Measurements from ENCODE around the gene DUSP15. TPM values are rescaled to one million over a fixed set of nuclear protein-coding genes. Genes with fewer than 3 reads are reported as not detected.

The DUSP15 gene
- total and polyA plus RNA-seq, 9 of the 15 experiments (the other 6 are each of a cell fraction or from before 2014, with no cell fraction given), result 0.34 TPM; not detected in 8

GRCh38 chr20:31848088-31848999 lies 22.0 kb downstream of the DUSP15 start (continued):
- TF ChIP-seq ATF3 (IDR thresholded peaks at IDR 0.05), result peak; percentile 37; the same call in 1 of the 2 replicates
- TF ChIP-seq ATF3 (CRISPR knock-in tag; conservative IDR thresholded peaks at IDR 0.05), result no peak
- TF ChIP-seq MECOM (CRISPR knock-in tag; IDR thresholded peaks at IDR 0.05), result no peak

DNA sequence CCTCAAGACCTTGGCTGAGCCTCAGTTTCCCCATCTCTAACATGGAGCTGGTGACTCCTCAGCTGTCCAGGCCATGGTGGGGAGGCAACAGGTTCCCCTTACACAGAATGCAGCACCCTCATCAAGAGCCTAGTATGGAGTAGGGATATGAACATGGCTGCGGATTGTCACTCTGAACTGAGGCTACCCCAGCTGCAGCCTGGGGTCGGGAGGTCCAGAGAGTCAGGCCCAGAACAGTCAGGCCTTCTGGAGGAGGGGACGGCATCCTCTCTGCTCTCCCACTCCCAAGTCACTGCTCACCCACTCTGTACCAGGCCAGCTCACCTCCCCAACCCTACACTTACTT lies 23.6 kb downstream of the DUSP15 start:
- H2AFZ ChIP-seq (ENCODE audit: low read depth, low read length), result no peak overlapping the region
- H3K27me3 ChIP-seq (ENCODE audit: control insufficient read depth in 2 of 2, insufficient read depth in 2 of 2, low read length in 2 of 2), result peaks cover 10 to 44% of the 10 kb centered on the region in 2 experiments; a peak in 4 of 5 replicates
- POLR2A ChIA-PET, result interaction anchor here (0.6 to 1.0 kb wide), 5 partner anchors 8 to 136 kb away, joined by 3 read pairs; no protein-coding TSS in a partner anchor
- intact Hi-C loops (cut with micrococcal nuclease), result loop anchor here (1.0 kb wide), 1 partner anchor 24 kb away; no protein-coding TSS in a partner anchor
- FAIRE-seq, result no peak
- peaks cover 0 to 48% of the 10 kb centered on the region in 2 experiments; a peak in 3 of 5 replicates for H3K4me1 ChIP-seq (replicated peaks in 1 of 2; ENCODE audit: control insufficient read depth in 2 of 2, insufficient read depth in 2 of 2, low read length in 2 of 2)
- DNase-seq (ENCODE audit: extremely low read depth in 1 of 4, low spot score in 3 of 4), result no peak
- 33% methylated on average over 3 of the region's 3 CpGs for WGBS (ENCODE audit: insufficient coverage, low coverage, missing lambda C conversion rate)
- no peaks in the 10 kb centered on the region for H3K9me3 ChIP-seq (replicated peaks; ENCODE audit: control insufficient read depth, insufficient read depth, low read depth, low read length)
- BruUV-seq (replicated peaks), result no TSS peak
- CTCF ChIA-PET (ENCODE audit: low intra/inter-chr PET ratio), result interaction anchor here (1.0 to 2.6 kb wide), 5 partner anchors 9 to 185 kb away, joined by 3 to 18 read pairs (median 6); no protein-coding TSS in a partner anchor
- no peak; the same call in 2 of the 3 replicates for ATAC-seq
- in situ Hi-C loops (cut with MboI), result loop anchor here (25.0 kb wide), 1 partner anchor 816 kb away; the partner anchor contains the start of gene C20orf203
- H3K9me1 ChIP-seq (ENCODE audit: control insufficient read depth, insufficient read depth, low read length), result no peaks in the 10 kb centered on the region
- no peaks in the 10 kb centered on the region for H3K36me3 ChIP-seq (ENCODE audit: control insufficient read depth, insufficient read depth, low read length)
- H3K27ac ChIP-seq (ENCODE audit: extremely low read depth, low read depth, low read length), result no peak overlapping the region
- H3K9ac ChIP-seq (ENCODE audit: insufficient read depth in 1 of 2, low read depth in 2 of 2, low read length in 2 of 2), result no peak overlapping the region
- no peak overlapping the region for H3K4me2 ChIP-seq (ENCODE audit: insufficient read depth, low read length)
- peaks cover 15% of the 10 kb centered on the region for H4K20me1 ChIP-seq (replicated peaks; ENCODE audit: control insufficient read depth, insufficient read depth, low read length)
- H3K4me3 ChIP-seq, result no peak overlapping the region
- H3K79me2 ChIP-seq (ENCODE audit: control insufficient read depth, insufficient read depth, low read length), result no peaks in the 10 kb centered on the region
- TF ChIP-seq BCOR (IDR thresholded peaks at IDR 0.05), result 0 out of 2 replicates have a peak, but pooled peaks have one; percentile 8
- no peak for TF ChIP-seq POLR3G (IDR thresholded peaks at IDR 0.05; ENCODE audit: extremely low read depth, insufficient read length, insufficient replicate concordance)
- TF ChIP-seq PHB2 (IDR thresholded peaks at IDR 0.05; ENCODE audit: low read depth), result no peak
- TF ChIP-seq FOXK1 (CRISPR knock-in tag; IDR thresholded peaks at IDR 0.05; ENCODE audit: borderline replicate concordance), result no peak
- peak; percentile 37; the same call in 1 of the 2 replicates for TF ChIP-seq TFAP4 (CRISPR knock-in tag; IDR thresholded peaks at IDR 0.05; ENCODE audit: borderline replicate concordance)
- TF ChIP-seq MAZ (CRISPR knock-in tag; conservative IDR thresholded peaks at IDR 0.05 in 1 of 2, IDR thresholded peaks at IDR 0.05 in 1 of 2), result peak in 1 of 2 experiments; percentile 27; a peak in 1 of 4 replicates
- no peak for TF ChIP-seq KAT2B (IDR thresholded peaks at IDR 0.05; ENCODE audit: low read depth, low read length)
- TF ChIP-seq, protein P1, sequence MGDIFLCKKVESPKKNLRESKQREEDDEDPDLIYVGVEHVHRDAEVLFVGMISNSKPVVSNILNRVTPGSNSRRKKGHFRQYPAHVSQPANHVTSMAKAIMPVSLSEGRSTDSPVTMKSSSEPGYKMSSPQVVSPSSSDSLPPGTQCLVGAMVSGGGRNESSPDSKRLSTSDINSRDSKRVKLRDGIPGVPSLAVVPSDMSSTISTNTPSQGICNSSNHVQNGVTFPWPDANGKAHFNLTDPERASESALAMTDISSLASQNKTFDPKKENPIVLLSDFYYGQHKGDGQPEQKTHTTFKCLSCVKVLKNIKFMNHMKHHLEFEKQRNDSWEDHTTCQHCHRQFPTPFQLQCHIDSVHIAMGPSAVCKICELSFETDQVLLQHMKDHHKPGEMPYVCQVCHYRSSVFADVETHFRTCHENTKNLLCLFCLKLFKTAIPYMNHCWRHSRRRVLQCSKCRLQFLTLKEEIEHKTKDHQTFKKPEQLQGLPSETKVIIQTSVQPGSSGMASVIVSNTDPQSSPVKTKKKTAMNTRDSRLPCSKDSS (IDR thresholded peaks at IDR 0.05; ENCODE audit: low read depth, partially characterized antibody), result no peak
- no peak for TF ChIP-seq GATA2 (CRISPR knock-in tag; IDR thresholded peaks at IDR 0.05)
- no peak for TF ChIP-seq MED1 (CRISPR knock-in tag; IDR thresholded peaks at IDR 0.05; ENCODE audit: borderline replicate concordance)
- no peak for TF ChIP-seq ZKSCAN8 (CRISPR knock-in tag; IDR thresholded peaks at IDR 0.05)
- TF ChIP-seq IRF2 (CRISPR knock-in tag; IDR thresholded peaks at IDR 0.05), result no peak
- no peak for TF ChIP-seq NR2F6 (CRISPR knock-in tag; IDR thresholded peaks at IDR 0.05)
- no peak for TF ChIP-seq ZEB2 (IDR thresholded peaks at IDR 0.05)
